Measurements from ENCODE around the gene MSH4.
"Not testable (repeated sequence)": the region's sequence is repeated elsewhere in the genome, so short reads cannot be mapped to it uniquely, and the experiment has no call there.

MSH4 gene

DNA sequence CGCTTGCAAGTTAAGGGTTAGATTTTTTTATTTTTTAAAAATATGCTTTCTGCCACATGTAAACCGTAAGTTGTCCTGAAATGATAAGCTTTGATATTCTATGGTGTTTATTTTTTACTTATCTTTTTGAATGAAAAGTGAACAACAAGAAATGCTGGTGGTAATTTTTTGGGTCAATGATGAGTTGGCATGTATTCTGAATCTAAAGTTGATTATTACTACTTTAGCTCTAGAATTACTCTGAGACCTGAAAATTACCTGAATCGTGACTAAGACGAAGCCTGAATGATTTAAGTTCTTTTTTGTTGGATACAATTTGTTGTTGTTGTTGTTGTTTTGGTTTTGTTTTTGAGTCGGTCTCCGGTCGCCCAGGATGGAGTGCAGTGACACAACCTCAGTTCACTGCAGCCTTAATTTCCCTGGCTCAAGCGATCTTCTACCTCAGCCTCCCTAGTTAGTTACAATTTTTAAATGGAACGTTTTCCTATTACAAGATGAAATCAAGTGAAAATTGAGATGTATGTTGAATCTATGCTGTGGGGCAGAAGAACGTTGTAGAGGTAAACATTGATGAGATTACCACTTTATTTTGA is 9.7 kb upstream of the MSH4 start:
- Mint-ChIP-seq H3K4me1 (ENCODE audit: low read depth) (peaks cover 46% of the 10 kb centered on the region), H3K4me3 (peak overlapping the region; percentile 98), H3K9me3 (no peaks in the 10 kb centered on the region), H3K27me3 (ENCODE audit: low read depth) (no peaks in the 10 kb centered on the region), H3K36me3 (ENCODE audit: low read depth) (peaks cover 50% of the 10 kb centered on the region), H3K27ac (peak overlapping the region; percentile 97)

DNA sequence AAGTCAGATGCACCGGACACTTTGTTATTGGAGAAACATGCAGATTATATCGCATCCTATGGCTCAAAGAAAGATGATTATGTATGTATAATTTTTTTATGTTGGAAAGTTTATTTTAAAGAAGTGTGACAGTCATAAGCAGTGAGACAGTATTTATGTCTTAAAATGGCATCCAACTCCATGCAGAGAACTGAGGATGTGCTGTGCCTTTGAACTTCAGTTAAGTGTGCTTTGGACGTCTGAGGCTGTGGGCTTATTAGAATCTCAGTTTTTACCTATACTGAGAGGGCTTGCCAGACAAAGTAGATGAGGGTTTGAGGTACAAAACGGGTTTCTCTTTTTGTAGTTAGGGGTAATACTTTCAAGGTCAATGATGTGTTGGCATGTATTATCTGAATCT is 9.2 kb upstream of the MSH4 start:
- H3K27ac Mint-ChIP-seq, result peak overlapping the region; percentile 97
- peaks cover 54% of the 10 kb centered on the region for H3K36me3 Mint-ChIP-seq (ENCODE audit: low read depth)
- H3K9me3 Mint-ChIP-seq, result no peaks in the 10 kb centered on the region
- peak overlapping the region; percentile 98 for H3K4me3 Mint-ChIP-seq
- H3K4me1 Mint-ChIP-seq (ENCODE audit: low read depth), result peaks cover 46% of the 10 kb centered on the region
- H3K27me3 Mint-ChIP-seq (ENCODE audit: low read depth), result no peaks in the 10 kb centered on the region

GRCh38 chr1:75789988-75790387 is 6.7 kb upstream of the MSH4 start:
- Mint-ChIP-seq H3K27ac (no peak overlapping the region), H3K9me3 (no peaks in the 10 kb centered on the region), H3K27me3 (ENCODE audit: low read depth) (no peaks in the 10 kb centered on the region), H3K36me3 (ENCODE audit: low read depth) (peaks cover 69% of the 10 kb centered on the region), H3K4me3 (peak overlapping the region; percentile 26), H3K4me1 (ENCODE audit: low read depth) (peaks cover 46% of the 10 kb centered on the region)

GRCh38 chr1:75791022-75791421 is 5.7 kb upstream of the MSH4 start:
- Mint-ChIP-seq H3K27ac (peak overlapping the region; percentile 2), H3K9me3 (no peaks in the 10 kb centered on the region), H3K4me1 (ENCODE audit: low read depth) (peaks cover 42% of the 10 kb centered on the region), H3K36me3 (ENCODE audit: low read depth) (peaks cover 74% of the 10 kb centered on the region), H3K27me3 (ENCODE audit: low read depth) (no peaks in the 10 kb centered on the region), H3K4me3 (peak overlapping the region; percentile 16)

DNA sequence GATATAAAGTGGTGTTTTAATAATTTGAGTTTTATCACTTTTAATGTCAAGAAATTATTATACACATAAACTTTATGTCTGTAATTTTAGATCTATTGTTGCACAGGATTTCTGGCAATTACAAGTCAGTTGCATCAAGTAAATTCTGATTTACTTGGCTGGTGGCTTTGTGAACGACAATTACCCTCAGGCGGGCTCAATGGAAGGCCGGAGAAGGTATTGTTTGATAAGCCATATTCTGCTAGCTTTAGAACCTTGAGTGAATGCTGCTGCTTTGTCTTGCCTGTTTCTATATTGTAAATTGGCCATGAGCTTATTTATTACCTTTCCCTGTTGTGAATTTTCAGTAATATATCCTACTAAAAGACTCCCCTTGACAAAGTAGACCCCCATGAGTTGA is 4.6 kb upstream of the MSH4 start:
- H3K36me3 Mint-ChIP-seq (ENCODE audit: low read depth), result peaks cover 72% of the 10 kb centered on the region
- H3K4me3 Mint-ChIP-seq, result no peak overlapping the region
- no peaks in the 10 kb centered on the region for H3K27me3 Mint-ChIP-seq (ENCODE audit: low read depth)
- no peaks in the 10 kb centered on the region for H3K9me3 Mint-ChIP-seq
- H3K27ac Mint-ChIP-seq, result no peak overlapping the region
- H3K4me1 Mint-ChIP-seq (ENCODE audit: low read depth), result peaks cover 39% of the 10 kb centered on the region

- H3K27me3 Mint-ChIP-seq (ENCODE audit: low read depth), result no peaks in the 10 kb centered on the region
- no peak overlapping the region for H3K4me3 Mint-ChIP-seq
- H3K4me1 Mint-ChIP-seq (ENCODE audit: low read depth), result peaks cover 21% of the 10 kb centered on the region
- H3K36me3 Mint-ChIP-seq (ENCODE audit: low read depth), result peaks cover 64% of the 10 kb centered on the region
- no peaks in the 10 kb centered on the region for H3K9me3 Mint-ChIP-seq
- H3K27ac Mint-ChIP-seq, result no peak overlapping the region
These were observed 2.3 kb upstream of the MSH4 start for GRCh38 chr1:75794382-75794781.

DNA sequence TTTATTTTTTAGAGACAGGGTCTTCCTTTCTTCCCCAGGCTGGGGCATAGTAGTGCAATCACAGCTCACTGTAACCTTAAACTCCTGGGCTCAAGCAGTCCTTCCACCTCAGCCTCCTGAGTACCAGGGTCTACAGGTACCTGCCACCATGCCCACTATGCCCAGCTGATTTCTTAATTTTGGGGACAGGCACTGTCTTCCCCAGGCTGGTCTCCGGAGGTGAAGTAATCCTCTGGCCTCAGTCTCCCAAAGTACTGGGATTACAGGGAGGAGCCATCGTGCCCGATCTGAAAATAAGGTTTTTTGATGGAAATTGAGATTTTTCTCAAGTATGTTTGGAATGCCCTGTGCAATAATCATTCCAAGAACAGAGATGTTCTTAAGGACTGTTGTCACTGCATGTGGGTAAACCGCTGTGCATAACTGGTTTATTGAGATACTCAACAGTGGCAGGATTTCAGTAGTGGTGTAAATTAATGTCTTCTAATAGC is 934 bp upstream of the MSH4 start:
- Mint-ChIP-seq H3K36me3 (ENCODE audit: low read depth) (peaks cover 54% of the 10 kb centered on the region), H3K9me3 (no peaks in the 10 kb centered on the region), H3K27me3 (ENCODE audit: low read depth) (no peaks in the 10 kb centered on the region), H3K4me3 (no peak overlapping the region), H3K27ac (no peak overlapping the region), H3K4me1 (ENCODE audit: low read depth) (peaks cover 12% of the 10 kb centered on the region)

DNA sequence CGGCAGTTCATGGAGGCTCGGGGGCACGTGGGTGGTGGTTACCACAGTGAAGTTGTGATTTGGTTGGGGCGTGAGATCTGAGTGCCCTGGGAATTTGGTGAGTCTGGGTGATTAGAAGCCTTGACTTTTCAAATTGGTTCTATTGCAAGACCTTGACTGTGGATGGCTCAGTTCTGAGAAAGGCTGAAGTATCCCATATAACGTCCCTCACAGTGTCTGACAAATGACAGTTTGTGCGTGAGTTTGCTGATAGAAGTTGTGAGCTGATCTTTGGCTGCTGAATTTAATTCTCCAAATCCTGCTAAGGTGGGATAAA is 549 bp downstream of the MSH4 start:
- Mint-ChIP-seq H3K4me1 (ENCODE audit: low read depth) (peaks cover 2% of the 10 kb centered on the region), H3K9me3 (no peaks in the 10 kb centered on the region), H3K27me3 (ENCODE audit: low read depth) (no peaks in the 10 kb centered on the region), H3K27ac (no peak overlapping the region), H3K36me3 (ENCODE audit: low read depth) (peaks cover 43% of the 10 kb centered on the region), H3K4me3 (no peak overlapping the region)

- peaks cover 40% of the 10 kb centered on the region for H3K36me3 Mint-ChIP-seq (ENCODE audit: low read depth)
- no peaks in the 10 kb centered on the region for H3K9me3 Mint-ChIP-seq
- no peak overlapping the region for H3K27ac Mint-ChIP-seq
- H3K27me3 Mint-ChIP-seq (ENCODE audit: low read depth), result no peaks in the 10 kb centered on the region
- H3K4me1 Mint-ChIP-seq (ENCODE audit: low read depth), result peaks cover 2% of the 10 kb centered on the region
- no peak overlapping the region for H3K4me3 Mint-ChIP-seq
These were observed 1.0 kb downstream of the MSH4 start for GRCh38 chr1:75797606-75798216.

GRCh38 chr1:75801480-75801879 is 4.8 kb downstream of the MSH4 start:
- not testable (repeated sequence) for H3K27ac Mint-ChIP-seq; H3K4me1 Mint-ChIP-seq (ENCODE audit: low read depth); H3K9me3 Mint-ChIP-seq; H3K27me3 Mint-ChIP-seq (ENCODE audit: low read depth); H3K4me3 Mint-ChIP-seq
- H3K36me3 Mint-ChIP-seq (ENCODE audit: low read depth), result peaks cover 15% of the 10 kb centered on the region

GRCh38 chr1:75808921-75809320 is 12.2 kb downstream of the MSH4 start:
- no peaks in the 10 kb centered on the region for H3K27me3 Mint-ChIP-seq (ENCODE audit: low read depth)
- no peaks in the 10 kb centered on the region for H3K4me1 Mint-ChIP-seq (ENCODE audit: low read depth)
- no peaks in the 10 kb centered on the region for H3K9me3 Mint-ChIP-seq
- H3K27ac Mint-ChIP-seq, result no peak overlapping the region
- no peaks in the 10 kb centered on the region for H3K36me3 Mint-ChIP-seq (ENCODE audit: low read depth)
- H3K4me3 Mint-ChIP-seq, result no peak overlapping the region

DNA sequence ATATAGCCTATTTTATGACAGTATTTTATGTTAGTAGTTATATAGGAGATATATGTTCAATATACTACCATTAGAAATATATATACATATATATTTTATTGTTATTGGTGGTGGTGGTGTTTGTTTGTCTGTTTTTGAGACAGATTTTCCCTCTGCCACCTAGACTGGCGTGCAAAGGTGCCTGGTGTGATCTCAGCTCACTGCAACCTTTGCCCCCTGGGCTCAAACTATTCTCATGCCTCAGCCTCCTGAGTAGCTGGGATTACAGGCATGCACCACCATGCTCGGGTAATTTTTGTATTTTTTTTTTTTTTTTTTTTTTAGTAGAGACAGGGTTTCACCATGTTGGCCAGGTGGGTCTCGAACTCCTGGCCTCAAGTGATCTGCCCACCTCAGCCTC is 13.4 kb downstream of the MSH4 start:
- H3K4me1 Mint-ChIP-seq (ENCODE audit: low read depth); H3K36me3 Mint-ChIP-seq (ENCODE audit: low read depth); H3K27ac Mint-ChIP-seq; H3K27me3 Mint-ChIP-seq (ENCODE audit: low read depth); H3K9me3 Mint-ChIP-seq; H3K4me3 Mint-ChIP-seq: not testable (repeated sequence)

DNA sequence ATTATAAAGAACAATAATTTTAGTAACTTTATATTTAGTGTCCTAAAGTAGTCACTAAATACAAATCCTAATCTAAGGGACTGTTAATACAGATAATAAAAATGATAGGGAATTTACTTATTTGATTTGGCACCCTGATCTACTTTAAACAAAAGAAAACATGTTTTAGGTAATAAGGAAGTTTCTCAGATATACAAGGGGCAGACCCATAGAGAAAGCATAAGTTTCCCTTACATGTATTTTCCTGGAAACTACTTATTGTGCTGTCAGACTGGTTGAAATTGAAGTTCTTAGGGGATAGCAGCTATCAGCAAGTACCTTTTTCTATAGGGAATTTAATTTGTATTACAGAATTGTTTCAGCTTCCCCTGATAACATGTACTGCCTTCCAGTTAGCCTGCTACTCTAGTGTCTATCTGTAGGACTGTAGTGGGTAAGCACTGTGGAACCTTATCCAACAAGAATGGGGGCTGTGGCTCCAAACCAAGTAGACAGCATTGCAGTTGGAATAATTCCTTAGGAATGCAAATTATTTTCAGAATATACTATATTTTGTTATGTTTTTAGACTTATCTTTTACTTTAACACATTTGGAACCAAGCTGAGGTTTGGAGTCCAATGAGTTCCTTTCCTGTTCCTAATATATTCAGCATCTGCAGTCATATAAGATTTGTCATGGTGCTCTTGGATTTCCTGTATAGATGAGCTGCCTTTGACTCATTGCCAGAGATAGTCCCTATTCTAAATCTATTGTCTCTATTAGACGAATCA is 14.7 kb downstream of the MSH4 start:
- H3K4me1 Mint-ChIP-seq (ENCODE audit: low read depth), result no peaks in the 10 kb centered on the region
- no peak overlapping the region for H3K4me3 Mint-ChIP-seq
- no peaks in the 10 kb centered on the region for H3K9me3 Mint-ChIP-seq
- H3K36me3 Mint-ChIP-seq (ENCODE audit: low read depth), result no peaks in the 10 kb centered on the region
- H3K27me3 Mint-ChIP-seq (ENCODE audit: low read depth), result no peaks in the 10 kb centered on the region
- H3K27ac Mint-ChIP-seq, result no peak overlapping the region

DNA sequence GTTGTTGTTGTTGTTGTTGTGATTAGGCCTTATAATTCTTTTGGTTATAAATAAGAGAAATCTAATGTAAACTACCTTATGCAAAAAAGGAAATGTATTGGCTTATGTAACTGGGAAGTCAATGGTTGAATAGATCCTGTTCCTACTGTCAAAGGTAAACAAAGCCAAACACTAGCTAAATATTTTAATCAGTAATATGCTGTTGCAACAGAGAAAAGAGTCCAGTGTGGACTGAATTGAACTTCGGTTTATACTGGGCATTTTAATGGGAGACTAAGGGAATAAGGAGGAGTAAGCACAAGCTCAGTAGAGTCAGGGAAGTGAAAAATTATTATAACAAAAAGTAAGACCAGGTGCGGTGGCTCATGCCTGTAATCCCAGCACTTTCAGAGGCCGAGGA is 15.4 kb downstream of the MSH4 start:
- H3K4me3 Mint-ChIP-seq, result no peak overlapping the region
- no peak overlapping the region for H3K27ac Mint-ChIP-seq
- no peaks in the 10 kb centered on the region for H3K36me3 Mint-ChIP-seq (ENCODE audit: low read depth)
- H3K4me1 Mint-ChIP-seq (ENCODE audit: low read depth), result no peaks in the 10 kb centered on the region
- H3K27me3 Mint-ChIP-seq (ENCODE audit: low read depth), result no peaks in the 10 kb centered on the region
- H3K9me3 Mint-ChIP-seq, result no peaks in the 10 kb centered on the region

DNA sequence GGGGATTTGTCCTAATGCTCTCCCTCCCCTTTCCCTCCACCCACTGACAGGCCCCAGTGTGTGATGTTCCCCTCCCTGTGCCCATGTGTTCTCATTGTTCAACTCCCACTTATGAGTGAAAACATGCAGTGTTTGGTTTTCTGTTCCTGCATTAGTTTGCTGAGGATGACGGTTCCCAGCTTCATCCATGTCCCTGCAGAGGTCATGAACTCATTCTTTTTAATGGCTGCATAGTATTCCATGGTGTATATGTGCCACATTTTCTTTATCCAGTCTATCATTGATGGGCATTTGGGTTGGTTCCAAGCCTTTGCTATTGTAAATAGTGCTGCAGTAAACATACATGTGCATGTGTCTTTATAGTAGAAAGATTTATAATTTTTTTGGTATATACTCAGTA is 26.9 kb downstream of the MSH4 start:
- not testable (repeated sequence) for H3K27ac Mint-ChIP-seq; H3K9me3 Mint-ChIP-seq; H3K4me1 Mint-ChIP-seq (ENCODE audit: low read depth); H3K4me3 Mint-ChIP-seq; H3K27me3 Mint-ChIP-seq (ENCODE audit: low read depth); H3K36me3 Mint-ChIP-seq (ENCODE audit: low read depth)
